Measurements from ENCODE around the gene EFL1. TPM values are rescaled to one million over a fixed set of nuclear protein-coding genes. Genes with fewer than 3 reads are reported as not detected.

EFL1 gene
- total and polyA plus RNA-seq, 9 of the 15 experiments (the other 6 are each of a cell fraction or from before 2014, with no cell fraction given): 4.8 to 32.5 (median 16.9) TPM

DNA sequence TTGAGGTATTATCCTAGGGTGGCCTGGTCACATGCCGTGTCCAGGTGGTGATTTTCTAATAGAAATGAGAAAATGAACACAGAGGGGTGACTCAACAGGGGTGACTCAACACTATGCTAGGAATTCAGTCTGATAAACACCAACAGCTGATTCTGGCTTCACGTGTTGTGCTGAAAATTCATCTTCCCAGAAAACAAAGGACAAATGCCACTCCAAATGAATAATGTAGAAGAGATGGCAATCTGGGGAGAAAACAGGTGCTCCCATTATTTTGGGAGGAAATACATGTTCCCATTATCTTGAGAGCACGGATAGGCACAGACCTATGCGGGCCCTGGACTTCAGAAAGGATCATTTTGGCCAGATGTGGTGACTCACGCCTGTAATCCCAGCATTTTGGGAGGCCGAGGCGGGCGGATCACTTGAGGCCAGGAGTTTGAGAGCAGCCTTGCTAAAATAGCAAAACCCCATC is 115.5 kb downstream of the EFL1 start (continued):
- no peak for TF ChIP-seq ZNF165 (CRISPR knock-in tag; IDR thresholded peaks at IDR 0.05; ENCODE audit: borderline replicate concordance)
- TF ChIP-seq STAT5B (CRISPR knock-in tag; IDR thresholded peaks at IDR 0.05): no peak
- no peak for TF ChIP-seq RBBP5 (IDR thresholded peaks at IDR 0.05; ENCODE audit: borderline replicate concordance, insufficient read depth, low read length, poor library complexity, severe bottlenecking)
- no peak for TF ChIP-seq KLF13 (tag; IDR thresholded peaks at IDR 0.05; ENCODE audit: borderline replicate concordance, low read depth)
- TF ChIP-seq CEBPB (tag; IDR thresholded peaks at IDR 0.05): peak; percentile 60; the same call in 1 of the 2 replicates
- TF ChIP-seq ZEB2 (IDR thresholded peaks at IDR 0.05): peak; percentile 74; the same call in 1 of the 2 replicates
- TF ChIP-seq ELF1 (tag; IDR thresholded peaks at IDR 0.05): no peak
- no peak for TF ChIP-seq ZNF780A (CRISPR knock-in tag; IDR thresholded peaks at IDR 0.05)
- TF ChIP-seq, protein P1, sequence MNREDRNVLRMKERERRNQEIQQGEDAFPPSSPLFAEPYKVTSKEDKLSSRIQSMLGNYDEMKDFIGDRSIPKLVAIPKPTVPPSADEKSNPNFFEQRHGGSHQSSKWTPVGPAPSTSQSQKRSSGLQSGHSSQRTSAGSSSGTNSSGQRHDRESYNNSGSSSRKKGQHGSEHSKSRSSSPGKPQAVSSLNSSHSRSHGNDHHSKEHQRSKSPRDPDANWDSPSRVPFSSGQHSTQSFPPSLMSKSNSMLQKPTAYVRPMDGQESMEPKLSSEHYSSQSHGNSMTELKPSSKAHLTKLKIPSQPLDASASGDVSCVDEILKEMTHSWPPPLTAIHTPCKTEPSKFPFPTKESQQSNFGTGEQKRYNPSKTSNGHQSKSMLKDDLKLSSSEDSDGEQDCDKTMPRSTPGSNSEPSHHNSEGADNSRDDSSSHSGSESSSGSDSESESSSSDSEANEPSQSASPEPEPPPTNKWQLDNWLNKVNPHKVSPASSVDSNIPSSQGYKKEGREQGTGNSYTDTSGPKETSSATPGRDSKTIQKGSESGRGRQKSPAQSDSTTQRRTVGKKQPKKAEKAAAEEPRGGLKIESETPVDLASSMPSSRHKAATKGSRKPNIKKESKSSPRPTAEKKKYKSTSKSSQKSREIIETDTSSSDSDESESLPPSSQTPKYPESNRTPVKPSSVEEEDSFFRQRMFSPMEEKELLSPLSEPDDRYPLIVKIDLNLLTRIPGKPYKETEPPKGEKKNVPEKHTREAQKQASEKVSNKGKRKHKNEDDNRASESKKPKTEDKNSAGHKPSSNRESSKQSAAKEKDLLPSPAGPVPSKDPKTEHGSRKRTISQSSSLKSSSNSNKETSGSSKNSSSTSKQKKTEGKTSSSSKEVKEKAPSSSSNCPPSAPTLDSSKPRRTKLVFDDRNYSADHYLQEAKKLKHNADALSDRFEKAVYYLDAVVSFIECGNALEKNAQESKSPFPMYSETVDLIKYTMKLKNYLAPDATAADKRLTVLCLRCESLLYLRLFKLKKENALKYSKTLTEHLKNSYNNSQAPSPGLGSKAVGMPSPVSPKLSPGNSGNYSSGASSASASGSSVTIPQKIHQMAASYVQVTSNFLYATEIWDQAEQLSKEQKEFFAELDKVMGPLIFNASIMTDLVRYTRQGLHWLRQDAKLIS (CRISPR knock-in tag; IDR thresholded peaks at IDR 0.05): no peak
- TF ChIP-seq, protein P2, sequence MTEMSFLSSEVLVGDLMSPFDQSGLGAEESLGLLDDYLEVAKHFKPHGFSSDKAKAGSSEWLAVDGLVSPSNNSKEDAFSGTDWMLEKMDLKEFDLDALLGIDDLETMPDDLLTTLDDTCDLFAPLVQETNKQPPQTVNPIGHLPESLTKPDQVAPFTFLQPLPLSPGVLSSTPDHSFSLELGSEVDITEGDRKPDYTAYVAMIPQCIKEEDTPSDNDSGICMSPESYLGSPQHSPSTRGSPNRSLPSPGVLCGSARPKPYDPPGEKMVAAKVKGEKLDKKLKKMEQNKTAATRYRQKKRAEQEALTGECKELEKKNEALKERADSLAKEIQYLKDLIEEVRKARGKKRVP (CRISPR knock-in tag; IDR thresholded peaks at IDR 0.05): no peak
- no peak for TF ChIP-seq GATAD2B (IDR thresholded peaks at IDR 0.05; ENCODE audit: borderline replicate concordance)
- TF ChIP-seq ZNF3 (CRISPR knock-in tag; IDR thresholded peaks at IDR 0.05): no peak
- TF ChIP-seq, protein P3, sequence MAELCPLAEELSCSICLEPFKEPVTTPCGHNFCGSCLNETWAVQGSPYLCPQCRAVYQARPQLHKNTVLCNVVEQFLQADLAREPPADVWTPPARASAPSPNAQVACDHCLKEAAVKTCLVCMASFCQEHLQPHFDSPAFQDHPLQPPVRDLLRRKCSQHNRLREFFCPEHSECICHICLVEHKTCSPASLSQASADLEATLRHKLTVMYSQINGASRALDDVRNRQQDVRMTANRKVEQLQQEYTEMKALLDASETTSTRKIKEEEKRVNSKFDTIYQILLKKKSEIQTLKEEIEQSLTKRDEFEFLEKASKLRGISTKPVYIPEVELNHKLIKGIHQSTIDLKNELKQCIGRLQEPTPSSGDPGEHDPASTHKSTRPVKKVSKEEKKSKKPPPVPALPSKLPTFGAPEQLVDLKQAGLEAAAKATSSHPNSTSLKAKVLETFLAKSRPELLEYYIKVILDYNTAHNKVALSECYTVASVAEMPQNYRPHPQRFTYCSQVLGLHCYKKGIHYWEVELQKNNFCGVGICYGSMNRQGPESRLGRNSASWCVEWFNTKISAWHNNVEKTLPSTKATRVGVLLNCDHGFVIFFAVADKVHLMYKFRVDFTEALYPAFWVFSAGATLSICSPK (IDR thresholded peaks at IDR 0.05; ENCODE audit: borderline replicate concordance): no peak
- no peak for TF ChIP-seq ZNF354B (CRISPR knock-in tag; IDR thresholded peaks at IDR 0.05)
- no peak for TF ChIP-seq TGIF2 (CRISPR knock-in tag; IDR thresholded peaks at IDR 0.05)
- TF ChIP-seq, protein P4, sequence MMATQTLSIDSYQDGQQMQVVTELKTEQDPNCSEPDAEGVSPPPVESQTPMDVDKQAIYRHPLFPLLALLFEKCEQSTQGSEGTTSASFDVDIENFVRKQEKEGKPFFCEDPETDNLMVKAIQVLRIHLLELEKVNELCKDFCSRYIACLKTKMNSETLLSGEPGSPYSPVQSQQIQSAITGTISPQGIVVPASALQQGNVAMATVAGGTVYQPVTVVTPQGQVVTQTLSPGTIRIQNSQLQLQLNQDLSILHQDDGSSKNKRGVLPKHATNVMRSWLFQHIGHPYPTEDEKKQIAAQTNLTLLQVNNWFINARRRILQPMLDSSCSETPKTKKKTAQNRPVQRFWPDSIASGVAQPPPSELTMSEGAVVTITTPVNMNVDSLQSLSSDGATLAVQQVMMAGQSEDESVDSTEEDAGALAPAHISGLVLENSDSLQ (IDR thresholded peaks at IDR 0.05): peak; percentile 56; the same call in 1 of the 2 replicates
- no peak for TF ChIP-seq MYBL2 (IDR thresholded peaks at IDR 0.05; ENCODE audit: low read depth)
- no peak for TF ChIP-seq MYBL2 (CRISPR knock-in tag; IDR thresholded peaks at IDR 0.05; ENCODE audit: borderline replicate concordance)
- no peak for TF ChIP-seq PRMT5 (CRISPR knock-in tag; IDR thresholded peaks at IDR 0.05)
- peak; percentile 71 for TF ChIP-seq CBFA2T2 (conservative IDR thresholded peaks at IDR 0.05)
- peak; percentile 59 for TF ChIP-seq HDAC3 (IDR thresholded peaks at IDR 0.05; ENCODE audit: borderline replicate concordance, partially characterized antibody)
- TF ChIP-seq MIER1 (IDR thresholded peaks at IDR 0.05; ENCODE audit: low read depth): no peak
- TF ChIP-seq ZNF584 (CRISPR knock-in tag; IDR thresholded peaks at IDR 0.05; ENCODE audit: low read depth): no peak
- no peak for TF ChIP-seq SNIP1 (IDR thresholded peaks at IDR 0.05; ENCODE audit: low read depth)

Data from K562 (cell line).